Liver (tissue), 9 donors: Measurements from ENCODE around the gene SLCO2A1. TPM values are rescaled to one million over a fixed set of nuclear protein-coding genes. Genes with fewer than 3 reads are reported as not detected.

Experiments
- DNase-seq: peaks from one replicate; pipeline ENCODE4 v3.0.0-alpha.2; 2017; ENCODE audit warnings: low spot score
- H3K27ac ChIP-seq, 2 donors: one replicate each; pipeline ENCODE4 v1.7.0; 2013; ENCODE audit warnings: inconsistent platforms in 2 of 2, low read length in 2 of 2, control low read depth in 1 of 2, low read depth in 1 of 2, mild to moderate bottlenecking in 1 of 2
- H3K27me3 ChIP-seq, 4 donors: one replicate each; pipeline versions ENCODE4 v1.6.1 to v1.7.0; 2013; ENCODE audit warnings: low read length in 3 of 4, inconsistent platforms in 1 of 4, mild to moderate bottlenecking in 1 of 4, moderate library complexity in 1 of 4; ENCODE audit not compliant: control insufficient read depth in 4 of 4, insufficient read depth in 4 of 4
- H3K36me3 ChIP-seq, 4 donors: one replicate each; pipeline versions ENCODE4 v1.6.1 to v1.7.0; 2013; ENCODE audit warnings: low read length in 3 of 4, mild to moderate bottlenecking in 3 of 4, low read depth in 1 of 4, moderate library complexity in 1 of 4; ENCODE audit not compliant: control insufficient read depth in 4 of 4, insufficient read depth in 3 of 4
- H3K4me1 ChIP-seq, 4 donors: one replicate each; pipeline versions ENCODE4 v1.6.1 to v1.7.0; 2013; ENCODE audit warnings: low read length in 3 of 4, mild to moderate bottlenecking in 3 of 4, moderate library complexity in 1 of 4; ENCODE audit not compliant: control insufficient read depth in 4 of 4, insufficient read depth in 4 of 4
- H3K4me3 ChIP-seq, 3 donors: one replicate each; pipeline versions ENCODE4 v1.6.1 to v1.7.0; 2013; ENCODE audit warnings: low read length in 3 of 3, control low read depth in 1 of 3, low read depth in 1 of 3, mild to moderate bottlenecking in 1 of 3
- H3K9ac ChIP-seq, 2 donors: one replicate each; pipeline ENCODE4 v1.7.0; 2013; ENCODE audit warnings: low read length in 2 of 2, mild to moderate bottlenecking in 2 of 2, moderate library complexity in 2 of 2, control low read depth in 1 of 2, low read depth in 1 of 2
- H3K9me3 ChIP-seq, 4 donors: one replicate each; pipeline versions ENCODE4 v1.6.1 to v1.7.0; 2013; ENCODE audit warnings: low read length in 3 of 4; ENCODE audit not compliant: control insufficient read depth in 4 of 4
- EGR1 ChIP-seq, 2 donors: IDR thresholded peaks; 2 replicates each; pipeline ENCODE4 v1.6.1; 2016 to 2018; ENCODE audit warnings: antibody characterized with exemption in 2 of 2, low read depth in 2 of 2
- FOXA1 ChIP-seq: IDR thresholded peaks from 2 replicates; pipeline ENCODE4 v1.6.1; 2016; ENCODE audit warnings: antibody characterized with exemption
- FOXA2 ChIP-seq: IDR thresholded peaks from 2 replicates; pipeline ENCODE4 v1.6.1; 2016; ENCODE audit warnings: antibody characterized with exemption
- GABPA ChIP-seq, 2 donors: IDR thresholded peaks in 1 of 2; conservative IDR thresholded peaks in 1 of 2; 2 replicates each; pipeline ENCODE4 v1.6.1; 2016; ENCODE audit warnings: antibody characterized with exemption in 2 of 2, mild to moderate bottlenecking in 1 of 2, moderate library complexity in 1 of 2
- HNF4A ChIP-seq, 2 donors: conservative IDR thresholded peaks; 2 replicates each; pipeline ENCODE4 v1.6.1; 2016; ENCODE audit warnings: antibody characterized with exemption in 2 of 2, mild to moderate bottlenecking in 2 of 2
- HNF4G ChIP-seq: IDR thresholded peaks from 2 replicates; pipeline ENCODE4 v1.6.1; 2016; ENCODE audit warnings: antibody characterized with exemption
- NR2F2 ChIP-seq: IDR thresholded peaks from 2 replicates; pipeline ENCODE4 v1.6.1; 2016; ENCODE audit warnings: antibody characterized with exemption
- RAD21 ChIP-seq, 2 donors: IDR thresholded peaks; 2 replicates each; pipeline ENCODE4 v1.6.1; 2016; ENCODE audit warnings: antibody characterized with exemption in 2 of 2, mild to moderate bottlenecking in 2 of 2
- SP1 ChIP-seq: IDR thresholded peaks from 2 replicates; pipeline ENCODE4 v1.6.1; 2018; ENCODE audit warnings: antibody characterized with exemption, mild to moderate bottlenecking
- TAF1 ChIP-seq: conservative IDR thresholded peaks from 2 replicates; pipeline ENCODE4 v1.6.1; 2016; ENCODE audit warnings: antibody characterized with exemption, mild to moderate bottlenecking
- YY1 ChIP-seq: IDR thresholded peaks from 2 replicates; pipeline ENCODE4 v1.6.1; 2016; ENCODE audit warnings: antibody characterized with exemption, mild to moderate bottlenecking
- WGBS: extraction: QIAGEN DNeasy Blood & Tissue Kit; methylation state at CpG from one replicate; pipeline ENCODE4 v1.1.7; 2013; 5-methylcytosine and 5-hydroxymethylcytosine counted together
- polyA plus RNA-seq, 2 donors: library from polyadenylated mRNA; stranded (reverse) in 1 of 2; unstranded in 1 of 2; fragments of 200-250 nt in 1 of 2; fragments of >200 nt in 1 of 2; fragmentation: Nextera tagmentation in 1 of 2; extraction: Ambion mirVana in 1 of 2; gene quantifications; one replicate each; pipeline versions ENCODE4 v1.2.1 to v1.2.3, GENCODE V29; 2013 to 2015
- total RNA-seq, 2 donors: library from RNA; depleted of rRNA; stranded (reverse); fragments of >200 nt; gene quantifications; one replicate each; pipeline ENCODE4 v1.2.3, GENCODE V29; 2014
- TF ChIP-seq, protein P1 (sequence below): IDR thresholded peaks from 2 replicates; pipeline ENCODE4 v1.6.1; 2016; ENCODE audit warnings: antibody characterized with exemption
- TF ChIP-seq, protein P2 (sequence below): IDR thresholded peaks from 2 replicates; pipeline ENCODE4 v1.6.1; 2016; ENCODE audit warnings: antibody characterized with exemption
- TF ChIP-seq, protein P3 (sequence below): IDR thresholded peaks from 2 replicates; pipeline ENCODE4 v1.6.1; 2016; ENCODE audit warnings: antibody characterized with exemption, mild to moderate bottlenecking
- TF ChIP-seq, protein P4 (sequence below): IDR thresholded peaks from 2 replicates; pipeline ENCODE4 v1.6.1; 2016; ENCODE audit warnings: antibody characterized with exemption
- donor health status: healthy.
- donor health status: healthy.
- donor health status: healthy.
- donor health status: healthy.
- donor health status: healthy.

SLCO2A1 gene
- 1 to 10 TPM in 1 of 2 donors, under 1 TPM in 1; 0.56 to 2.6 TPM for total RNA-seq
- 1 to 10 TPM; 1.8 to 3.1 TPM for polyA plus RNA-seq

DNA sequence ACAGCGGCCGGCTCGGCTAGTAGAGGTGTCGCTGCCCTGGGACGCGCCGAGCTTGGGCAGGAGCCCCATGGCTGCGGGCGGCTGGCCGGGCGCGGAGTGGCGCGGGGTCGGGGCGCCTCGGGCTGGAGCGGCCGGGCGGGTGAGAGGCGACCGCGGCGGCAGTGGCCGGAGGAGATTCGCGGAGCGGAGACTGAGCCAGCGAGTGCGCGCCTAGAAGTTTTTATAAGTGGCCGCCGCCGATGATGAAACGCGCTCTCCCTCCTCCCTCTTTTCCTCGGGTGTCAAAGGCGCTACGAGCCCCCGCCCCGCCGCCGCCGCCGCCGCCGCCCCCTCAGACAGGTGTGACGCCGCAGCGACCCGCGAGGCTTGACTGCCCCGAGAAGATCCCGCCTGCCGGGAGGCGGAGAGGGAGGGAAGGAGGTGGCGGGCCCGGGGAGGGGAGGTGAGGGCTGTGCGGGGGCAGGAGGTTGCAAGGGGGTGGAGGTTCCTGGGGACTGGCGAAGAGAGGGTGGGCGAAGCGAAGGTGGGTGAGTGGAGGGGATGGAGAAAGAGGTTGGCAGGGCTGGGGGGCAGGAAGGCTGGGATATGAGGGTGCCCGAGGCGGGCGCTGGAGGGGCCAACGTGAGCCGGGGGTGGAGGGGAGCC lies at the start of gene SLCO2A1:
Gene SLCO2A1 (minus strand): TSS at position 192 of the 645 bp plus-strand sequence. CDS start 123 bp downstream, at position 69.
- no peaks in the 10 kb centered on the region for H3K9me3 ChIP-seq
- WGBS = 2% methylated on average over 67 of the region's 67 CpGs
- H3K27me3 ChIP-seq = peaks cover 0 to 4% (median under 1%) of the 10 kb centered on the region in 4 donors
- H3K4me3 ChIP-seq = peak within 1 kb of the TSS in 2 of 3 donors; percentile 51 to 60
- peak; percentile 43 for DNase-seq
- H3K36me3 ChIP-seq = no peaks in the 10 kb centered on the region
- no peak within 1 kb of the TSS for H3K9ac ChIP-seq
- H3K4me1 ChIP-seq = peaks cover 1 to 12% (median 10%) of the 10 kb centered on the region in 4 donors
- TF ChIP-seq, protein P1, sequence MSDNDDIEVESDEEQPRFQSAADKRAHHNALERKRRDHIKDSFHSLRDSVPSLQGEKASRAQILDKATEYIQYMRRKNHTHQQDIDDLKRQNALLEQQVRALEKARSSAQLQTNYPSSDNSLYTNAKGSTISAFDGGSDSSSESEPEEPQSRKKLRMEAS = no peak
- TF ChIP-seq, protein P2, sequence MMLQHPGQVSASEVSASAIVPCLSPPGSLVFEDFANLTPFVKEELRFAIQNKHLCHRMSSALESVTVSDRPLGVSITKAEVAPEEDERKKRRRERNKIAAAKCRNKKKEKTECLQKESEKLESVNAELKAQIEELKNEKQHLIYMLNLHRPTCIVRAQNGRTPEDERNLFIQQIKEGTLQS = no peak
- no peak for TF ChIP-seq HNF4A (conservative IDR thresholded peaks at IDR 0.05)
- TF ChIP-seq TAF1 = no peak
- no peak for TF ChIP-seq RAD21 (IDR thresholded peaks at IDR 0.05)
- TF ChIP-seq SP1 = no peak
- no peak for TF ChIP-seq YY1
- no peak for TF ChIP-seq HNF4G
- no peak for TF ChIP-seq FOXA2
- TF ChIP-seq, protein P3, sequence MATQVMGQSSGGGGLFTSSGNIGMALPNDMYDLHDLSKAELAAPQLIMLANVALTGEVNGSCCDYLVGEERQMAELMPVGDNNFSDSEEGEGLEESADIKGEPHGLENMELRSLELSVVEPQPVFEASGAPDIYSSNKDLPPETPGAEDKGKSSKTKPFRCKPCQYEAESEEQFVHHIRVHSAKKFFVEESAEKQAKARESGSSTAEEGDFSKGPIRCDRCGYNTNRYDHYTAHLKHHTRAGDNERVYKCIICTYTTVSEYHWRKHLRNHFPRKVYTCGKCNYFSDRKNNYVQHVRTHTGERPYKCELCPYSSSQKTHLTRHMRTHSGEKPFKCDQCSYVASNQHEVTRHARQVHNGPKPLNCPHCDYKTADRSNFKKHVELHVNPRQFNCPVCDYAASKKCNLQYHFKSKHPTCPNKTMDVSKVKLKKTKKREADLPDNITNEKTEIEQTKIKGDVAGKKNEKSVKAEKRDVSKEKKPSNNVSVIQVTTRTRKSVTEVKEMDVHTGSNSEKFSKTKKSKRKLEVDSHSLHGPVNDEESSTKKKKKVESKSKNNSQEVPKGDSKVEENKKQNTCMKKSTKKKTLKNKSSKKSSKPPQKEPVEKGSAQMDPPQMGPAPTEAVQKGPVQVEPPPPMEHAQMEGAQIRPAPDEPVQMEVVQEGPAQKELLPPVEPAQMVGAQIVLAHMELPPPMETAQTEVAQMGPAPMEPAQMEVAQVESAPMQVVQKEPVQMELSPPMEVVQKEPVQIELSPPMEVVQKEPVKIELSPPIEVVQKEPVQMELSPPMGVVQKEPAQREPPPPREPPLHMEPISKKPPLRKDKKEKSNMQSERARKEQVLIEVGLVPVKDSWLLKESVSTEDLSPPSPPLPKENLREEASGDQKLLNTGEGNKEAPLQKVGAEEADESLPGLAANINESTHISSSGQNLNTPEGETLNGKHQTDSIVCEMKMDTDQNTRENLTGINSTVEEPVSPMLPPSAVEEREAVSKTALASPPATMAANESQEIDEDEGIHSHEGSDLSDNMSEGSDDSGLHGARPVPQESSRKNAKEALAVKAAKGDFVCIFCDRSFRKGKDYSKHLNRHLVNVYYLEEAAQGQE = no peak
- no peak within 1 kb of the TSS for H3K27ac ChIP-seq

DNA sequence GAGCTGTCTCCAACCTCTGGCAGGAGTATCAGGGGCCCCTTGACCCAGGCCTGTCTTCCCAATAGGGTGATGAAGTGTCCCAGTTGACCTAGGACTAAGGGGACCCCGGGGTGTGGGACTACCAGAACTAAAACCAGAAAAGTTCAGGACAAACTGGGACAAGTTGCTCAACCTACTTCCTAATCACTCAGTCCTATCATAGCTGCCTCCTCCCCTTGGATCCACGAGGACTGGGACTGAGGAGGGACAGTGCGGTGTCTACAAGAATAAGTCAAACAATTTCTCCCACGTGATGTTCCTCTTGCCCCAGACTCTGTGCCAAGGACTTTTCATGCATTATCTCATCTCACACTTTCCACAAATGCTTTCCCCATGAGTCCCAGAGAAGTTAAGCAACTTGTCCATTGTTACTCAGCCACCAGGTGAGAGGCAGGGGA lies 49.4 kb upstream of the SLCO2A1 start:
- Histone ChIP-seq H3K9ac (no peak overlapping the region), H3K27ac (no peak overlapping the region), H3K4me1 (no peaks in the 10 kb centered on the region), H3K36me3 (peaks cover 0 to 2% (median 0%) of the 10 kb centered on the region in 4 donors), H3K27me3 (no peaks in the 10 kb centered on the region), H3K4me3 (no peak overlapping the region), H3K9me3 (peaks cover 0 to 2% (median 0%) of the 10 kb centered on the region in 4 donors)
- 89% methylated on average over 4 of the region's 4 CpGs for WGBS
- DNase-seq = no peak
- TF ChIP-seq, protein P1 = no peak
- TF ChIP-seq SP1 (no peak), NR2F2 (no peak)

DNA sequence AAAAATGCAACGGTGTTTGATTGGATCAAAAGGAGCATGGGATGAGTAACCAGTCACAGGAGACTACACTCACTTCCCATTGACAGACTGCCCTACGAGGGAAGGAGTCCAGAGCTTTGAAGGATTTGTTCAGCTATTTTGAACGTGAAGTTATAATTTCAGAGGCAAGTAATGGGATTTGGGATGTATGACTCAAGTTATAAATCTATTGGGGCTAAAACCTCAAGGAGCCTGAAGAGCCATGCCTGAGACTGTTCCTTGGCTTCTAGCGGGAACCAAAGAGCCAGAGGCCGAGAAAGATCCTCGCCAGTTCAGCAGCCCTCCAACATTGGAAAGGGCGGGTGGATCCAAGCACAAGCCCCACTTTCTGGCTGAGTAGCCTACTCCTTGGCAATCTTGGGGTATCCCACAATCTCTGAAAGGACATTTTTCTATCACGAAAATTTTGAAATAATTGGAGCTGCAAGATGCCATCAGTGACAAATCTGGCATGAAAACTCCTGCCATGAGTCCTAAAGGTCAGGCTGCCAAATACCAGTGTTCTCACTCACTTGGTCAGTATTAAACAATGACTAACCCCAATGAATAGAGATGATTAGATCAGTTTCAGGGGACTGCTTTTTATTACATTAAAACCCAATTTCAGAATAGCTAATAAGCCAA lies 48.6 kb upstream of the SLCO2A1 start:
- H3K36me3 ChIP-seq = peaks cover 0 to 2% (median 0%) of the 10 kb centered on the region in 4 donors
- DNase-seq = no peak
- 89% methylated on average over 8 of the region's 8 CpGs for WGBS
- no peak overlapping the region for H3K9ac ChIP-seq
- no peaks in the 10 kb centered on the region for H3K4me1 ChIP-seq
- H3K27me3 ChIP-seq = no peaks in the 10 kb centered on the region
- H3K4me3 ChIP-seq = no peak overlapping the region
- H3K9me3 ChIP-seq = peaks cover 0 to 2% (median 0%) of the 10 kb centered on the region in 4 donors
- no peak overlapping the region for H3K27ac ChIP-seq
- TF ChIP-seq, protein P1 = no peak
- TF ChIP-seq HNF4A (conservative IDR thresholded peaks at IDR 0.05) (no peak), GABPA (IDR thresholded peaks at IDR 0.05 in 1 of 2, conservative IDR thresholded peaks at IDR 0.05 in 1 of 2) (no peak), FOXA1 (no peak), FOXA2 (no peak), TAF1 (no peak), HNF4G (no peak), EGR1 (IDR thresholded peaks at IDR 0.05; ENCODE audit: low read depth in 2 of 2) (no peak), RAD21 (IDR thresholded peaks at IDR 0.05) (no peak)
- TF ChIP-seq, protein P4, sequence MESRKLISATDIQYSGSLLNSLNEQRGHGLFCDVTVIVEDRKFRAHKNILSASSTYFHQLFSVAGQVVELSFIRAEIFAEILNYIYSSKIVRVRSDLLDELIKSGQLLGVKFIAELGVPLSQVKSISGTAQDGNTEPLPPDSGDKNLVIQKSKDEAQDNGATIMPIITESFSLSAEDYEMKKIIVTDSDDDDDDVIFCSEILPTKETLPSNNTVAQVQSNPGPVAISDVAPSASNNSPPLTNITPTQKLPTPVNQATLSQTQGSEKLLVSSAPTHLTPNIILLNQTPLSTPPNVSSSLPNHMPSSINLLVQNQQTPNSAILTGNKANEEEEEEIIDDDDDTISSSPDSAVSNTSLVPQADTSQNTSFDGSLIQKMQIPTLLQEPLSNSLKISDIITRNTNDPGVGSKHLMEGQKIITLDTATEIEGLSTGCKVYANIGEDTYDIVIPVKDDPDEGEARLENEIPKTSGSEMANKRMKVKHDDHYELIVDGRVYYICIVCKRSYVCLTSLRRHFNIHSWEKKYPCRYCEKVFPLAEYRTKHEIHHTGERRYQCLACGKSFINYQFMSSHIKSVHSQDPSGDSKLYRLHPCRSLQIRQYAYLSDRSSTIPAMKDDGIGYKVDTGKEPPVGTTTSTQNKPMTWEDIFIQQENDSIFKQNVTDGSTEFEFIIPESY = no peak
- TF ChIP-seq, protein P3 = no peak
